ENCODE measurements around the gene EXD2. TPM values are rescaled to one million over a fixed set of nuclear protein-coding genes. Genes with fewer than 3 reads are reported as not detected.
"Not testable (repeated sequence)": the region's sequence is repeated elsewhere in the genome, so short reads cannot be mapped to it uniquely, and the experiment has no call there.

The EXD2 gene
- total and polyA plus RNA-seq, 8 donors = 3.4 to 25.4 (median 9.4) TPM

DNA sequence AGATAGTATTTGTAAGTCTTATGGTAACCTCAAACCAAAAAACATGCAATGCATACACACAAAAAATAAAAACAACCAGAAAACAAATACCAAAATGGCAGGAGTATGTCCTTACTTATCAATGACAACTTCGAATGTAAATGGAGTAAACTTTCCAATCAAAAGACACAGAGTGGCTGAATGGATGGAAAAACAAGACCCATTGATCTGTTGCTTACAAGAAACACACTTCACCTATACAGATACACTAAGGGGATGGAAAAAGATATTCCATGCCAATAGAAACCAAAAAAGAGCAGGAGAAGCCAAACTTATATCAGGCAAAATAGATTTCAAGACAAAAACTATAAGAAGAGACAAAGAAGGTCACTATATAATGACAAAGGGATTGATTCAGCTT lies 29.7 kb upstream of the EXD2 start:
- no peaks in the 10 kb centered on the region for H3K4me1 ChIP-seq
- no peaks in the 10 kb centered on the region for H3K36me3 ChIP-seq
- no peak overlapping the region for H3K4me3 ChIP-seq
- intact Hi-C loops (cut with DNase I; ENCODE audit: low total_unique reads) = no loop called here
- H3K27me3 ChIP-seq = no peaks in the 10 kb centered on the region
- H3K9me3 ChIP-seq = peaks cover 0 to 6% (median 0%) of the 10 kb centered on the region in 4 donors
- TF ChIP-seq POLR2AphosphoS5 (IDR thresholded peaks at IDR 0.05) = no peak
- no peak for TF ChIP-seq POLR2A (IDR thresholded peaks at IDR 0.05)
- no peak for TF ChIP-seq EP300 (IDR thresholded peaks at IDR 0.05)
- TF ChIP-seq CTCF (IDR thresholded peaks at IDR 0.05) = no peak
- 81 to 88% (median 84%) methylated on average over 1 of the region's 1 CpG for WGBS, 5 donors
- DNase-seq = no peak
- H3K27ac ChIP-seq = no peak overlapping the region

- WGBS, 5 donors = 82 to 92% (median 87%) methylated on average over 2 of the region's 2 CpGs
- H3K36me3 ChIP-seq; H3K27ac ChIP-seq; DNase-seq; H3K27me3 ChIP-seq; intact Hi-C loops (cut with DNase I; ENCODE audit: low total_unique reads); H3K4me1 ChIP-seq; H3K4me3 ChIP-seq; H3K9me3 ChIP-seq: not testable (repeated sequence)
These were observed 25.5 kb upstream of the EXD2 start for GRCh38 chr14:69165787-69166186.

GRCh38 chr14:69170839-69171238 lies 20.5 kb upstream of the EXD2 start:
- H3K4me1 ChIP-seq = no peaks in the 10 kb centered on the region
- whole genome bisulfite sequencing, 5 donors = 71 to 88% (median 85%) methylated on average over 1 of the region's 1 CpG
- intact Hi-C loops (cut with DNase I; ENCODE audit: low total_unique reads) = no loop called here
- TF ChIP-seq POLR2A (IDR thresholded peaks at IDR 0.05) (no peak), CTCF (IDR thresholded peaks at IDR 0.05) (no peak), POLR2AphosphoS5 (IDR thresholded peaks at IDR 0.05) (no peak), EP300 (IDR thresholded peaks at IDR 0.05) (no peak)
- H3K27ac ChIP-seq = no peak overlapping the region
- no peaks in the 10 kb centered on the region for H3K27me3 ChIP-seq
- no peaks in the 10 kb centered on the region for H3K36me3 ChIP-seq
- DNase-seq = no peak
- H3K4me3 ChIP-seq = no peak overlapping the region
- no peaks in the 10 kb centered on the region for H3K9me3 ChIP-seq

DNA sequence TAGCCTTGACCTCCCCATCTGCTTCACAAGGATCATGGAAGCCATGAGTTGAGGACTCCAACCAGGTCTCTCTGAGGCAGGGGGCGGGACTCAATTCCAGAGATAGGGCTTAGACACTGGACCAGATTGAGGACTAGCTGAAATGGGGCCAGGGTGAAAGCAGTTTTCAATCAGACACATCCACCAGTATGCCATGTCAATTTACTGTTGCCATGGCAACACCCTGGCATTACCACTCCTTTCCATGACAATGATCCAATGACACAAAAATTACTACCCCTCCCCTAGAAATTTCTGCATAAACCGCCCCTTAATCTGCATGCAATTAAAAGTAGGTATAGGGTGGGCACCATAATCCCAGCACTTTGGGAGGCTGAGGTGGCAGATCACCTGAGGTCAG lies 19.7 kb upstream of the EXD2 start:
- no peak for DNase-seq
- no peaks in the 10 kb centered on the region for H3K36me3 ChIP-seq
- 89 to 98% (median 96%) methylated on average over 2 of the region's 2 CpGs for WGBS, 5 donors
- H3K4me1 ChIP-seq = no peaks in the 10 kb centered on the region
- no peak overlapping the region for H3K27ac ChIP-seq
- H3K4me3 ChIP-seq = no peak overlapping the region
- intact Hi-C loops (cut with DNase I; ENCODE audit: low total_unique reads) = no loop called here
- no peaks in the 10 kb centered on the region for H3K9me3 ChIP-seq
- no peaks in the 10 kb centered on the region for H3K27me3 ChIP-seq
- TF ChIP-seq POLR2A (IDR thresholded peaks at IDR 0.05) (no peak), POLR2AphosphoS5 (IDR thresholded peaks at IDR 0.05) (no peak), EP300 (IDR thresholded peaks at IDR 0.05) (no peak), CTCF (IDR thresholded peaks at IDR 0.05) (no peak)

DNA sequence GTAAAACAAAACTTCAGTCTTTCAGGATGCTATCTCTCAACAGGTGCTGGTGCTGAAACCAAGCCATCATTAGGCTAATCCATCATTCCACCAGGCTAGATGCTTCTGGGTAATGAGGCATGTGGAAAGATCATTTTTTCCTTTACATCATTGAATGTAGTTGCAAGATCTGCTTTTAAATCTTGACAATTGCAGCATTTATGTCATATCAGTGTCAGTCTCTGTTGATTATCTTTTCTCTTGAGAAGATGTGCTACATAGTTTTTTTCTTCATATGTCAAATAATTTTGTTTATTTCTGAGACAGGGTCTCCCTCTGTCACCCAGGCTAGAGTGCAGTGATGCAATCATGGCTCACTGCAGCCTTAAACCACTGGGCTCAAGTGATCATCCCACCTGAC lies 16.2 kb upstream of the EXD2 start:
- no peaks in the 10 kb centered on the region for H3K36me3 ChIP-seq
- H3K4me1 ChIP-seq = no peaks in the 10 kb centered on the region
- no peak overlapping the region for H3K4me3 ChIP-seq
- H3K9me3 ChIP-seq = no peaks in the 10 kb centered on the region
- TF ChIP-seq EP300 (IDR thresholded peaks at IDR 0.05) = no peak
- H3K27me3 ChIP-seq = no peaks in the 10 kb centered on the region
- DNase-seq = no peak
- no peak overlapping the region for H3K27ac ChIP-seq
- intact Hi-C loops (cut with DNase I; ENCODE audit: low total_unique reads) = no loop called here

GRCh38 chr14:69181491-69181890 lies 9.8 kb upstream of the EXD2 start:
- Histone ChIP-seq H3K9me3 (no peaks in the 10 kb centered on the region), H3K27me3 (no peaks in the 10 kb centered on the region), H3K36me3 (no peaks in the 10 kb centered on the region), H3K4me3 (no peak overlapping the region), H3K27ac (no peak overlapping the region), H3K4me1 (no peaks in the 10 kb centered on the region)
- DNase-seq = no peak
- TF ChIP-seq EP300 (IDR thresholded peaks at IDR 0.05) (no peak), CTCF (IDR thresholded peaks at IDR 0.05) (no peak), POLR2AphosphoS5 (IDR thresholded peaks at IDR 0.05) (no peak), POLR2A (IDR thresholded peaks at IDR 0.05) (no peak)
- intact Hi-C loops (cut with DNase I; ENCODE audit: low total_unique reads) = no loop called here

DNA sequence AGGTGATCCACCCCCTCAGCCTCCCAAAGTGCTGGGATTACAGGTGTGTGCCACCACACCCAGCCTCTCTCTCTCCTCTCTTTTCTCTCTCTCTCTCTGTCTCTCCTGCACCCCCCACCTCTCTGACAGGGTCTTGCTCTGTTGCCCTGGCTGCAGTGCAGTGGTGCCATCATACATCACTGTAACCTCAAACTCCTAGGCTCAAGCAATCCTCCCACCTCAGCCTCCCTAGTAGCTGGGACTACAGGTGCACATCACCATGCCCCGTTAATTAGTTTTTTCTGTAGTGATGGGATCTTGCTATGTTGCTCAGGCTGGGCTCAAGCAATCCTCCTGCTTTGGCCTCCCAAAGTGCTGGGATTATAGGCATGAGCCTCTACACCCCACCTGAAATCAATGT lies 8.7 kb upstream of the EXD2 start:
- H3K36me3 ChIP-seq; H3K27ac ChIP-seq; H3K9me3 ChIP-seq; intact Hi-C loops (cut with DNase I; ENCODE audit: low total_unique reads); DNase-seq; H3K27me3 ChIP-seq; H3K4me3 ChIP-seq; H3K4me1 ChIP-seq: not testable (repeated sequence)
- 86 to 100% (median 96%) methylated on average over 1 of the region's 1 CpG for WGBS, 5 donors

Data from stomach (tissue), 9 donors.